Upper lobe of left lung (tissue), 6 donors: ENCODE data around the gene HABP2. TPM values are rescaled to one million over a fixed set of nuclear protein-coding genes. Genes with fewer than 3 reads are reported as not detected.

Experiments
- ATAC-seq, 2 donors: fragments of 200-7000 bp; cut with Tn5 transposase; one replicate each; pipeline ENCODE4 v1.9.1; 2022; ENCODE audit warnings: mild to moderate bottlenecking in 2 of 2, moderate library complexity in 2 of 2; ENCODE audit not compliant: low FRiP score in 2 of 2
- DNase-seq, 2 donors: peaks; one replicate each; pipeline ENCODE4 v3.0.0-alpha.2; 2019 to 2020
- H3K27ac ChIP-seq, 4 donors: fragments of 200-600 bp; sonication (generic); one replicate each; pipeline ENCODE4 v1.5.1; 2016 to 2019
- H3K27me3 ChIP-seq, 4 donors: fragments of 200-600 bp; sonication (generic); one replicate each; pipeline ENCODE4 v1.5.1; 2017 to 2019
- H3K36me3 ChIP-seq, 4 donors: fragments of 200-600 bp; sonication (generic); one replicate each; pipeline ENCODE4 v1.5.1; 2016 to 2019
- H3K4me1 ChIP-seq, 4 donors: fragments of 200-600 bp; sonication (generic); one replicate each; pipeline ENCODE4 v1.5.1; 2018 to 2019
- H3K4me3 ChIP-seq, 4 donors: fragments of 200-600 bp; sonication (generic); one replicate each; pipeline ENCODE4 v1.5.1; 2017 to 2019; ENCODE audit warnings: mild to moderate bottlenecking in 2 of 4, moderate library complexity in 1 of 4
- H3K9me3 ChIP-seq, 4 donors: fragments of 200-600 bp; sonication (generic); one replicate each; pipeline ENCODE4 v1.5.1; 2018 to 2019
- CTCF ChIP-seq, 6 experiments: fragments of 450-650 bp in 4 of 6; fragments of 200-600 bp in 2 of 6; sonication (generic) in 2 of 6; IDR thresholded peaks; one replicate each; pipeline ENCODE4 v1.5.1; 2016 to 2019; ENCODE audit warnings: antibody characterized with exemption in 6 of 6
- EP300 ChIP-seq, 4 donors: sonication (generic); formaldehyde crosslinking; IDR thresholded peaks; one replicate each; pipeline ENCODE4 v1.5.1; 2017; ENCODE audit warnings: antibody characterized with exemption in 4 of 4, control low read depth in 2 of 4
- POLR2A ChIP-seq, 4 donors: fragments of 450-650 bp; IDR thresholded peaks; one replicate each; pipeline ENCODE4 v1.5.1; 2016 to 2017; ENCODE audit warnings: antibody characterized with exemption in 4 of 4, mild to moderate bottlenecking in 2 of 4
- POLR2AphosphoS5 ChIP-seq, 2 donors: sonication (generic); formaldehyde crosslinking; IDR thresholded peaks; one replicate each; pipeline ENCODE4 v1.5.1; 2017; ENCODE audit warnings: antibody characterized with exemption in 2 of 2
- WGBS, 2 donors: methylation state at CpG; one replicate each; pipeline ENCODE4 v1.1.5; 2017 to 2018; 5-methylcytosine and 5-hydroxymethylcytosine counted together
- total RNA-seq, 6 donors: library from RNA; depleted of rRNA in 4 of 6; stranded (reverse); fragments of >200 nt in 4 of 6; gene quantifications; one replicate each; pipeline versions ENCODE4 v1.1.0 to v1.2.1, GENCODE V29; 2016 to 2021
- donor health status: DM: no; HTN: no; CAD: no; lungs with moderate emphysema.
- donor health status: DM: no; HTN: yes; CAD: no; lungs with severe emphysema.

HABP2 gene
- total RNA-seq, 6 donors from 2014 or later: 0.15 to 10.3 (median 1.3) TPM; not detected in 2

DNA sequence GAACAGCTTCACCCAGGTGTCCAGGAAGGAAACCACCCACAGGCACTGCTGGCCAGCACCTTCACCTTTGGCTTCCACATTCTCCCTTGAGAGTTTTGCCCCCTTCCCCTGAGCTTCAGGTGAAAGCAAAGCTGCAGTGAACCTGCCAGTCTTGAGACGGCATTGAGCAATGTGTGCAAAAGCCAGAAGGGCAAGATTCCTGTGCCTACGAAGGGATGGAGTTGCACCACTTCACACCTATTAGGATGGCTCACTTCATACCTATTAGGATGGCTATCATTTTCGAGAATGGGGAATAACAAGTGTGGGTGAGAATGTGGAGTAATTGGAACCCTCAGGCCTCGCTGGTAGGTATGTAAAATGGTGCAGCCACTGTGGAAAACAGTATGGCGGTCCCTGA is 7.2 kb downstream of the HABP2 start:
- Histone ChIP-seq H3K27ac (no peak overlapping the region), H3K4me1 (peaks cover 0 to 15% (median 4%) of the 10 kb centered on the region in 4 donors), H3K4me3 (no peak overlapping the region), H3K27me3 (peaks cover 0 to 10% (median 0%) of the 10 kb centered on the region in 4 donors), H3K9me3 (no peaks in the 10 kb centered on the region), H3K36me3 (no peaks in the 10 kb centered on the region)
- 55 to 90% methylated on average over 5 of the region's 5 CpGs for WGBS, 2 donors
- DNase-seq (no peak), ATAC-seq (no peak)
- TF ChIP-seq CTCF (IDR thresholded peaks at IDR 0.05) (no peak), POLR2AphosphoS5 (IDR thresholded peaks at IDR 0.05) (no peak)

DNA sequence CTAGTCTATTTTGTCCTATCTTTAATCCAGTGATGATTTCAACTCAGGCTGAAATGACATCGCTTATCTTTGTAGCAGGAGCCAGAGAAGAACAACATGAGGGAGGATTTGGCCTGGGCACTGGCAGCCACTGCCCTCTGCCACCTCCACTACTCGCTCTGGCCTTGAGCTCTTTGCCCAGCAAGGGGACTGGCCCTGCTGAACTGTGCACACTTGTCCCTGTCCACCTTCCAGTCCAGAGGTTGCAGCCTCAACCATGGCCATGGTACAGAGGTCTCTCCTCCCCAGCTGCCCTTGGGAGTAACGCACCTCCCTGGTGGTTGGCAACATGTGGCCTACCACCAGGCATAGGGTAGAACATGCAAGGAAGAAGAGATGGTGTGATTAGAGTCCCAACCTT is 8.4 kb downstream of the HABP2 start:
- Histone ChIP-seq H3K4me1 (peaks cover 0 to 15% (median 4%) of the 10 kb centered on the region in 4 donors), H3K36me3 (no peaks in the 10 kb centered on the region), H3K27me3 (peaks cover 0 to 10% (median 0%) of the 10 kb centered on the region in 4 donors), H3K9me3 (no peaks in the 10 kb centered on the region), H3K4me3 (no peak overlapping the region), H3K27ac (no peak overlapping the region)
- ATAC-seq (no peak), DNase-seq (no peak)
- WGBS, 2 donors: 82 to 88% methylated on average over 3 of the region's 3 CpGs
- TF ChIP-seq POLR2AphosphoS5 (IDR thresholded peaks at IDR 0.05): no peak
- TF ChIP-seq EP300 (IDR thresholded peaks at IDR 0.05): no peak
- no peak for TF ChIP-seq CTCF (IDR thresholded peaks at IDR 0.05)
- no peak for TF ChIP-seq POLR2A (IDR thresholded peaks at IDR 0.05)

DNA sequence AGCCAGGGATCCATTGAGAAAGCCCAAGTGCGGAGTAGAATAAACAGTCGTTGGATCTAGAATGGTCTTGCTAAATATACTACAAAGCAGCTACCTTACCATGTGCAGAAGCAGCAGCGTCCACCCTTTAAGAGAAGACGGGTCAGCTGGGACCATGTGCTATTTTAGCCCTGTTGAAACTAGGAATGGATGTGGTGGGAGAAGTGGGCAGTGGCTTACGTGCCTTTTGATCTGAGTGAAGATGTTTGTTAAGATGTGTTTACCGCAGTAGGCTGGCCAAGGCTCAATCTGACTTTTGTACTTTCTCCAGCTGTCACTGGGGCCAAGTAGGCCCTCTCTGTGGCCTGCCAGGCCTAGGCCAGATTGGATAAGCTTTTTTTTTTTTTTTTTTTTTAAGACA is 9.2 kb downstream of the HABP2 start:
- Histone ChIP-seq H3K4me1 (peaks cover 0 to 12% (median 3%) of the 10 kb centered on the region in 4 donors), H3K4me3 (no peak overlapping the region), H3K36me3 (no peaks in the 10 kb centered on the region), H3K27me3 (peaks cover 0 to 10% (median 0%) of the 10 kb centered on the region in 4 donors), H3K27ac (no peak overlapping the region), H3K9me3 (no peaks in the 10 kb centered on the region)
- ATAC-seq: no peak
- WGBS, 2 donors: 78 to 79% methylated on average over 6 of the region's 6 CpGs
- TF ChIP-seq CTCF (IDR thresholded peaks at IDR 0.05): no peak
- no peak for TF ChIP-seq POLR2AphosphoS5 (IDR thresholded peaks at IDR 0.05)
- TF ChIP-seq POLR2A (IDR thresholded peaks at IDR 0.05): no peak
- no peak for TF ChIP-seq EP300 (IDR thresholded peaks at IDR 0.05)
- DNase-seq: no peak

DNA sequence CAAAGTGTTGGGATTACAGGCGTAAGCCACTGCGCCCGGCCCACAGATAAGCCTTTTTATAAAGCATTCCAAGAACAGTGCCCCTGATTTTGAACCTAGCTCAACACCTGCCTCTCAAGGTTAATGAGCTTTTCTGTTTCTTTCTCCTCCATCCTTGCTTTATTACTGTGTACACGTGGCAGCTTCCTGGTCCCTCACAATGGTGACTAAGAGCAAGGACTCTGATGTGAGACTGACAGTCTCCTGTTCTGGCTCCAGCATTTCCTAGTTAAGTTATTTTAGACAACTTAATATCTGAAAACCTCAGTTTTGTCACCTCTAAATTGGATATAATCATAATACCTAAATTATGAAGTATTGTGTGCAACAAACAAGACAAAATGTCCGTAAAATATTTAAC is 9.9 kb downstream of the HABP2 start:
- no peak overlapping the region for H3K27ac ChIP-seq
- ATAC-seq (no peak), DNase-seq (no peak)
- H3K9me3 ChIP-seq: no peaks in the 10 kb centered on the region
- peaks cover 0 to 6% (median 1%) of the 10 kb centered on the region in 4 donors for H3K4me1 ChIP-seq
- TF ChIP-seq POLR2AphosphoS5 (IDR thresholded peaks at IDR 0.05) (no peak), EP300 (IDR thresholded peaks at IDR 0.05) (no peak), CTCF (IDR thresholded peaks at IDR 0.05) (no peak), POLR2A (IDR thresholded peaks at IDR 0.05) (no peak)
- no peaks in the 10 kb centered on the region for H3K36me3 ChIP-seq
- H3K4me3 ChIP-seq: peak overlapping the region in 1 of 4 donors; percentile 41
- WGBS, 2 donors: 87 to 90% methylated on average over 5 of the region's 5 CpGs
- H3K27me3 ChIP-seq: peaks cover 0 to 6% (median 0%) of the 10 kb centered on the region in 4 donors
